Iris pigment epithelial cell (primary cell): Measurements from ENCODE around the gene LRP1B.

ENCODE experiments used
- DNase-seq: peaks from one replicate; pipeline ENCODE4 v3.0.0-alpha.2; 2011; ENCODE audit warnings: low read depth

LRP1B gene

GRCh38 chr2:140892911-140893637, 1237.7 kb downstream of the LRP1B start:
- peak; percentile 44 for DNase-seq

GRCh38 chr2:140892436-140892835, 1238.4 kb downstream of the LRP1B start:
- no peak for DNase-seq

GRCh38 chr2:140891614-140892212, 1239.1 kb downstream of the LRP1B start:
- no peak for DNase-seq

GRCh38 chr2:140882671-140883620, 1247.9 kb downstream of the LRP1B start:
- no peak for DNase-seq

GRCh38 chr2:140880573-140880972, 1250.2 kb downstream of the LRP1B start:
- DNase-seq = peak; percentile 71

GRCh38 chr2:140876015-140876414, 1254.8 kb downstream of the LRP1B start:
- DNase-seq = no peak

- no peak for DNase-seq
Measured at GRCh38 chr2:140873915-140874531, 1256.8 kb downstream of the LRP1B start.

- no peak for DNase-seq
Measured at GRCh38 chr2:140869925-140870324, 1260.9 kb downstream of the LRP1B start.

- DNase-seq = no peak
Measured at GRCh38 chr2:140869107-140869506, 1261.7 kb downstream of the LRP1B start.

- DNase-seq = no peak
Measured at GRCh38 chr2:140865837-140866236, 1265.0 kb downstream of the LRP1B start.

- DNase-seq = peak; percentile 72
Measured at GRCh38 chr2:140863713-140864112, 1267.1 kb downstream of the LRP1B start.

- DNase-seq = no peak
Measured at GRCh38 chr2:140862181-140862580, 1268.6 kb downstream of the LRP1B start.

- no peak for DNase-seq
Measured at GRCh38 chr2:140861666-140862065, 1269.2 kb downstream of the LRP1B start.

GRCh38 chr2:140855471-140855870, 1275.3 kb downstream of the LRP1B start:
- no peak for DNase-seq

GRCh38 chr2:140851258-140851981, 1279.4 kb downstream of the LRP1B start:
- DNase-seq = no peak

- DNase-seq = no peak
Measured at GRCh38 chr2:140843186-140843585, 1287.6 kb downstream of the LRP1B start.

- no peak for DNase-seq
Measured at GRCh38 chr2:140842110-140842509, 1288.7 kb downstream of the LRP1B start.

- DNase-seq = no peak
Measured at GRCh38 chr2:140841141-140841540, 1289.7 kb downstream of the LRP1B start.

- DNase-seq = peak; percentile 59
Measured at GRCh38 chr2:140836826-140837225, 1294.0 kb downstream of the LRP1B start.

- DNase-seq = no peak
Measured at GRCh38 chr2:140835079-140835478, 1295.7 kb downstream of the LRP1B start.

- no peak for DNase-seq
Measured at GRCh38 chr2:140814141-140814540, 1316.7 kb downstream of the LRP1B start.

- DNase-seq = no peak
Measured at GRCh38 chr2:140808820-140809219, 1322.0 kb downstream of the LRP1B start.
